Activated CD4-positive, CD25-positive, alpha-beta regulatory T cell treated with anti-CD3 and anti-CD28 coated beads, Interleukin-2, amount 50 U/mL, for 72 hours (primary cell): Measurements from ENCODE around the gene USP36.
A peak's percentile ranks its signal among the peaks of the same experiment; 100 is the strongest.
"Not testable (repeated sequence)": the region's sequence is repeated elsewhere in the genome, so short reads cannot be mapped to it uniquely, and the experiment has no call there.

ENCODE experiments used
- DNase-seq: peaks from one replicate; pipeline ENCODE4 v3.0.0; 2021

The USP36 gene

DNA sequence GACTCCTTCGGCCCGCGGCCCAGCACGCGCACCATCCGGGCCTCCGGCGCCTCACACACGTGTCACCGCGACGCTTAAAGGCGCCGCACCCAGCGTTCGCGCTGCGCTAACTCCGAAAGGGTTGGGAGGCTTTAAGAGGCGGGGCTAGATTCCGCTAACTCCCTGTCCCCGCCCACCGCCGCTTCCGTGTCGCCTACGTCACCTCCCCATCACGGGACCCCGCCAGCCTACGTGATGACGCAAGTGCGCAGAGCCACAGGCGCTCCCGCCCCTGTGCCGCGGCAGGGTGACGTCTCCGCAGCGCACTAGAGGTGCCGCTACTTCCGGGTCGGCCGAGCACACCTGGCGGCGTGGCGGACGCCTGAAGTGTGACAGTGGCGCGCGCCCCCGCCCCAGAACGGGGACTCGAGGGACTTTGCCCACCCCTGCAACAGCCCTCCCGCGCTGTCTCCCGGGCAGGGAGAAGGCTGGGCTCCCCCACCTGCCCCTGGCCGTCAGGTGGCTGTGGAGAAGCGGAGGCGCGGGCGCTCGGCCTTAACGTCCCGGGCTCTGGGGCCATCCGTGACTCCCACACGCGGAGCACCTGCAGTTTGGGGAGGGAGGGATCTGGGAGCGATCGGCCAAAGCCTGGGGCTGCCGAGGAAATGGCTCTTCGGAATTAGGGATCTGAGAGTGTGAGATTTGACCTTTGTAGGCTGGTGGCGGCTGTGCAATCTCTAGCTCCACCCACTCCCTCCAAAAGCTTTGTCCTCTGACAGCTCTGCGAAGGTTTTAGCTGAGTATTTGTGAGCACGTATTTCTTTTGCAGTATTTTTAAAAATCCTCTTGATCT lies at the start of gene USP36:
TSS of gene USP36 (minus strand) at position 35 of the 832 bp plus-strand sequence. CDS start 4,451 bp downstream, outside the sequence.
- peak; percentile 100 for DNase-seq

DNA sequence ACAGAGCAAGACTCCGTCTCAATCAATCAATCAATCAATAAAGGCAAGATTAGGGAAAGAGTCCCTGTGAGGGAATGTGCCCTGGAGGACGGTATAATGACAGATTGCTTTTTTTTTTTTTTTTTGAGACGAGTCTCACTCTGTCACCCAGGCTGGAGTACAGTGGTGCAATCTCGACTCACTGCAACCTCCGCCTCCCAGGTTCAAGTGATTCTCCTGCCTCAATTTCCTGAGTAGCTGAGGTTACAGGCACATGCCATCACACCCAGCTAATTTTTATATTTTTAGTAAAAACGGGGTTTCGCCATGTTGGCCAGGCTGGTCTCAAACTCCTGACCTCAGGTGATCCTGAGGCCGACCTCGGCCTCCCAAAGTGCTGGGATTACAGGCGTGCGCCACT lies 49.5 kb upstream of the USP36 start:
- not testable (repeated sequence) for DNase-seq

DNA sequence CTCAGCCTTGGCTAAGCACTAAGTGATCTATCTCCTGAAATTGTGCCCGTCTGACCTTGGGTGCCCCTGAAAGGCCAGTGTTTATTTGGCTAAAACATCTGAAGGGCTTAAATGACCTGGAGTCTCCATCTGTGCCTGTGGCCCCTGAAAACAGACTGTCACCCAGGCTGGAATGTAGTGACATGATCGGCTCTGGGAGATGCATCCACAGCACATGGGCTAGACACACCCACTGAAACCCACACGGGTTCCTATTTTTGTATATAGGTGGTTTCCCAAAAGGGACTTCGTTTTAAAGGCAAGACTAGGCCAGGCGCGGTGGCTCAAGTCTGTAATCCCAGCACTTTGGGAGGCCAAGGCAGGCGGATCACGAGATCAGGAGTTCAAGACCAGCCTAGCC lies 48.9 kb upstream of the USP36 start:
- DNase-seq, result no peak

DNA sequence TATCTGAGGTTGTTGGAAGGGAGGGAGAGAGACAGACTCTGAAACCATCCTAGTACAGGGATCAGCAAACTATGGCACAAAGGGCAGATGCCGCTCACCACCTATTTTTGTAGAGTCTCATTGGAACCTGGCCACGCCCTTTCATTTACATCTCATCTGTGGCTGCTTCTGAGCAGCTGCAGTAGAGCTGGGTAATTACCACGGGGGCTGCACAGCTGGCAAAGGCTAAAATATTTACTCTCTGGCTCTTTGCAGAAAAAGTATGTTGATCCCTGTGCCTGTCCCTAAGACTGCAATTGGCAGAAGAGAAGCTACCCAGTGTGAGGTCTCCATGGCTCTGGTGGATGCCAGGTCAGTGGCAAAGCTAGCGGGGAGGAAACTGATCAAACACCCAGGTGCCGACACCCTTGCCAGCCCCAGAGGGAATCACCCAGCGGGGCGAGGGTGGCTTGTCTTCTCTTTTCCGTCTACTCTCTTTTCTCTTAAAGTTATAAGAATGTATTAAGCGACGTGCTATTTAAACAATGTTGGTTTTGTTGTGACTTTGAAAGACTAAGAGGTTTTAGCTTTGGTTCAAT lies 48.4 kb upstream of the USP36 start:
- DNase-seq, result no peak

DNA sequence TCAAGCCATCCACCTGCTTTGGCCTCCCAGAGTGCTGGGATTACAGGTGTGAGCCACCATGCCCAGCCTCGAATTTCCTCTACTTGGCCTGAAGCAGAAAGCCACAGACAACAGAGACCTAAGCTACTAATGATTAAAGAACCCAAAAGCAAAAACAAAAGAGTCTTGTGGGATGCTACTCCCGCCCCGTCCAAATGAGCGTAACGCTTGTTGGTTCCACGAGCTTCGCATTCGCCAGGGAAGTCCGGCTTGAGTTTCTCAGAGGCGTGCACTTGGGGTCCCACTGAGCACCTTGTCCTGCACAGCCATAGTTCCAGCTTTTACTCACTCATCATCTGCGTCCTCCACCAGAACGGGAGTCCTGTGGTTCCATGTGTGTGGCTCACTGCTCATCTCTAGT lies 46.3 kb upstream of the USP36 start:
- DNase-seq, result no peak

DNA sequence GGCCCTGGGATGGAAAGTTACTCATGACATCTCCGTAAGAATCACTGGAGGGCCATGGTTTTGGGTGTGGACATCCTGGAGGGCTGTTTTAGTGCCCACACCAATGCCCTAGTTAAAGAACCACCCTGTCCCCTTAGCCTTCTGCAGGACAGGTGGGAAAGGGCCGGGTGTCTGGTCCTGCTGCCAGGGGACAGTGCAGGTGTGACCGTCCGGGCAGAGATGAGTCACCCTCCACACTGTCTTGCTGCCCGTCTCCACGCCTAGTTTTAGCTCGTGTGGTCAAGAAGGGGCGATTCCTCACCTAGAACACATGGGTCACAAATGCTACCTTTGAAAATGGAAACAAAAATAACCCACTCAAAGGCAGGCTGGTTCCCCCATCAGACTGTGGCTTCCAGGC lies 45.3 kb upstream of the USP36 start:
- no peak for DNase-seq

DNA sequence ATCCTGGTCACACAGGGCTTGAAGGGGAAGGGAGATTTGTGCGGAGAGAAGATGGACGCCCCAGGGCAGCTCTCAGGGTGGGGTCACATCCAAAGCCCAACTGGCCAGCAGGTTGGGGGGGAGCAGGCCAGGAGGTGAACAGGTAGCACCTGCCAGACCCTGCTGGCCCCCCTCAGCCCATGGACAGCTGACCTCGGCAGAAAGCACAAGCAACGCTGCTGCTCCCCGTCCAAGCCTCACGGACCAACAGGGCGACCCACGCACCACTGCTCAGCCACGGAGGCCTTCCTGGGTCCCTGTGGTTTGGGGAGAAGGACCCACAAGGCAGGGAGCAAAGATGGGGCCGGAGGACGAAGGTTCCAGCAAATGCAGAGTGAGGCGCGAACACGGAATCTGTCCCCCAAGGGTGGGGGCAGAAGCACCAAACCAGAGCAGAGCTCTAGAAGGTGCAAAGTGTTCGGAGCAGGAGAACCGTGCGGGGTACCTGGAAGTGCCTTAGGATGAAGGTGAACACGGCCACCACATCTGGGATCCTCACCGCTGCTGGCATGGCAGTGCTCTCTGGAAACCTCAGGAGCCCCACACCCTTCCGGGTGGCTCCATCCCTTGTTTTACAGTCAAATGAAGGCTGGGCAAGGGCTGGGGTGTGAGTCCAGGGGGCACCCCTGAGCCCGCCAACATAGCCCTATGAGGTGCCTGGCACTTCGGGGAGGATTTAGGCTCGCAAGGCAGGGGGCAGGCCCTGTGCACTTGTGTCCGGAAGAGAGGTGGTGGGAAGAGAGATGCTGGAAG lies 44.5 kb upstream of the USP36 start:
- no peak for DNase-seq

DNA sequence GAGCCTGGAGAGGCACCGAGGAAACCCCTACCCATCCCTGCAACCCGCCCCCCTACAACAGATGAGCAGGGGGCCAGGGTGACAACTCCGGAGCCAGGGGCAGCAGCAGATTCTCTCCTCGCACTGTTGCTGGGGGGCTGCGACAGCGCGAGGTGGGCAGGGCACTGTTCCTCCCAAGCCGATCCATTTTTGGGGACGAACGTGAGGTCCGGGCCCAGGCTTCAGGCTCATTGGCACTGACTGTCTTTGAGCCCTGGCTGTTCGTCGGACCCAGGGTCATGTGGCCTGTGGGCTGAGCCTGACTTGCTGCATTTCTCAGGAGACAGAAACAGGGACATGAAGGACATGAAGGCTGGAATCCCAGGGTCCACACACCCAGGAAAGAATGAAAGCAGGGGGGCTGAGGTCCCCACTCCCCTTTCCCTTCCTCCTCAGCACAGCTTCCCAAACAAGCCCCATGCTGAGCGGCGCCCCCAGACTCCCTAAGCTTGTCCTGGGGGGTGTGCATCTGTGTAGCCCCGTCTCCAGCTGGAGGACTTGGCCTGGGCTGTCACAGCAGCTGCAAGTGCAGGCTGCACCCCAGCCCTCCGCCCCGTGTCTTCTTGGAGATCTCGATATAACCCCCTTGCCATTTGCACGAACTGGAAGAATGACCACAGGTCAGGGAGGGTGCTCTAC lies 43.7 kb upstream of the USP36 start:
- no peak for DNase-seq

DNA sequence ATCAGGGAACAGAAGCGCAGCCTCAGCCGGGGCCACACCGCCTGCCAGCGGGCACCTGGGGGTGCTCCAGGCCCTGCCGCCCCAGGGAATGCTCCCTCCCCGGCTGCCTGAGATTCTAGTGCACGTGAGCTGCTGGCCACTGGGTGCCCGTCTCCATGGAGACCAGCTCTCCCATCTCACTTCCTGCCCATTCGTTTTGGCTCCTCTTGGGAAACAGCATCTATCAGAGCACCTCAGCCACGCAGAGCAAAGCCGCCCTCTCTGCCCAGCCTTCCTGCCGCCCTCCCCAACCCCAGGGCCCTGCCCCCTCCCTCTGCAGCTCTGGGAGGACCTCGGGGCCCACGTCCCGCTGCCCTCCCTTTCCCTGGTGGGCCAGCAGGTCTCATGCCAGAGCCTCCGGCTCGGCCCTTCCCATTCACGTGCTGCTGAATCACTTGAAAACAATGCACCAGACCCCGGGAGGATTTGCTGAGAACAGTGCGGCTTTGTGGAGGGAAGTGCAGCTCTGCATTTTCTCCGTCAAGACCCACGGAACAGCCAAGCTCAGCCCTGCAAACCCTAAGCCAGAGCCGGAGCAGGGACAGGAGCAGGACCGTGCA lies 43.0 kb upstream of the USP36 start:
- DNase-seq, result no peak

DNA sequence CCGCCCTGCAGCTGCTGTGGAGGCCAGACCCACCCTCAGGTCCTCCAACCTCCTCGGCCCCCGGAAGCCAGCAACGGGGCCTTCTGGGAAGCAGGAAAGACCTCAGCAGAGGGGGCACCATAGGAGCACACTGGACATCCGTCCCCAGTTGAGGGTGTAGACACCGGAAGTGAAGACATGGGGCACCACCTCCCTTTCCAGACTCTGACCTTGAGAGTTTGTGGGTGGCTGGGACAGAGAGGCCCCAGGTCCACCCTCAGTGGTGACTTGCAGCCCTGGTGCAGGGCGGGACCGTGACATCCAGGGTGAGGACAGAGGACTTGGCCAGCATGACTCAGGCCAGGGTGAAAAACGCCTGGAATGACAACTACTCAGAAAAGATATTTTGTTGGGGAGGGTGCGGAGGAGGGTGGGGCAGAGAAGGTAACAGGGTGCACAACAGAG lies 42.5 kb upstream of the USP36 start:
- no peak for DNase-seq

DNA sequence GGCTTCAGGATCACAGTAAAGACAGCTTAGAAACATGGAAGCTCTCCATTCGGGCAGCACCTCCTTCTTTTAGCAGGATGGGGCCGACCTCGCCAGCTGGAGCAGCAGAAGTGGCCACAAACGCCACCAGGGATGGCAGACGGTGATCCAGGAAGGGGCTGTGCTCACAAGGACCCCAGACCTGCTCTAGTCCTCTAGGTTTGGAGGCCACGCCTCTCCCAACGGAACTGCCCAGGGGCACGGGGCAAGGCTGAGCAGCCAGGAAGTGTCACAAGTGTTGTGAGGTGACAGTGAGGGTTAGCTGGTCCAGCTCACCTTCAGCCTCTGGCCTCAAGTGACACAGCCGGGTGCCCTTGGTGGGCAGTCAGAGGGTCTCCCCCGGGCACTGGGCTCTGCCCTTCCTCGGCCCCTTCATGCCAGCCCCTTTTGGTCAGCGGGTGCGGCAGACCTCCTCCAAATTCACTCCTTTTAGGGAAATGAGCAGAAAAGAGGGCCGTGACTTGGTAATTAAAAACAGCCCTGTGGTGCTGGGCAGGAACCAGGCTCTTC lies 42.0 kb upstream of the USP36 start:
- no peak for DNase-seq

DNA sequence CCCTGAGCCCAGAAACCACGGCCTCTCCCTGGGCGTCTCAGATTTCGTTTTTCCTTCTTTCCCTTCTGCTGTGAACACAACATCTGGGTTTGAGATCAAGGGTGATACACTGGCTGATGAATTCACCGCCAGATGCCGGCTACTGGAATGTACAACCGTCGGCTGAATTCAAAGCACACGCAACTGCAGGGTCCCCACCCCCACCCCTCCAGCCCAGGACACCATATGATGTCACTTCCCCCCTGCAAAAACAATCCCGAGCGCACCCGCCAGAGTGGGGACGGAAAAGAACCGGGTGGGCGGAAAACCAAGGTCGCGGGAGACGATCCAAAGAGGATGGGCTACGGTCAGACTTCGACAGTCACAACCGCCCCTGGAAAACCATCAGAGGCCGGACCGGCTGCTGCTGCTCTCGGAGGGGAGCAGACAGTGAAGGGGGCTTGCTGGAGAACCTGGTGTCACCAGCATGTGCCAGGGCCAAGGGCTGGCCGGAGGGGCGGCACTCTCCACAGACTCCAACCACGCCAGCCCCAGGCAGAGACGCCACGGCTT lies 39.1 kb upstream of the USP36 start:
- no peak for DNase-seq

DNA sequence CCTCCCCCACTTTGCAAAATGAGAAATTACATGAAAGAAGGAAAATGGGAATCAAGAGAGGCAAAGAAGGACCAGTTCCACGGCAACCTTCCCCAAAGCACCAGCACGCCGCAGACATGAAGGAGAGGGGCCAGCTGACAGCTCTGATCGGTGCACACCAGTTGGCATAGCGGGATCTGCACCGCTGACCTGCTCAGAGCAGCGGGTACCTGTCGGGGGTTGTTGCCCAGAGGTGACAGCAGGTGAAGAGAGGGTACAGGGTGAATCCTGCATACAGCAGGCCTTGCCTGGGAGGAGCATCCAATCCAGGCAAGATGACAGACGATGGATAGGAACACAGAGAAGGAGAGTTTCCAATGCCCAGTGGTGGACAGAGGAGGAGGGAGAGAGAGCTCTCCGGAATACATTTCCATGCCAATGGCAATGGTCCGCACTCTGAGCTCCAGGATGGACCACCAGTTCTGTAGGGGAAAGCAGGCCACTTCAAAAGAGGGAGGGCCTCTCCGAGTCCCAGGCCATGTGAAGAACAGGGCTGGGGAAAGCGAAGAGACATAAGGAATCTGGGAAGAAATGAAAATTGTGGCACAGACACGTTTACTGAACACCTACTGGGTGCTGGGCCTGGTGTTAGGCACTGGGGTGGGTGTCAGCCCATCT lies 38.4 kb upstream of the USP36 start:
- no peak for DNase-seq

DNA sequence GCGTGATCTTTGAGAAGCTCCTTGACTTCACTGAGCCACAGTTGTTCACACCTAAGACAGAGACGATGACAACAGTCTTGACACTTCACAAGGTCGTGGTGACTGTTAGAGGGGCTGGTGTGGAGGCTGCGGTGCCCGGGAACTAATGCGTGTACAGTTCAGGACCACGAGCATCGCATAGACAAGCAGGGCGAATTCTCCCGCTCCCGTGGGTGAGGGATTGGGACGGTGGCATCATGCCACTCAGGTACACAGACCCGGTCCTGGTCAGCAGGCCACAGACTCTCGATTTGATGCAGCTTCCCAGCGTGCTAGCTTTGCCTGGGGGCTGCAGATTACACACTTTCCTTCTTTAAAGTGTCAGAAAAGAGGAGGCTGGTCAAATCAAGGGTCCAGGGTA lies 37.6 kb upstream of the USP36 start:
- no peak for DNase-seq

DNA sequence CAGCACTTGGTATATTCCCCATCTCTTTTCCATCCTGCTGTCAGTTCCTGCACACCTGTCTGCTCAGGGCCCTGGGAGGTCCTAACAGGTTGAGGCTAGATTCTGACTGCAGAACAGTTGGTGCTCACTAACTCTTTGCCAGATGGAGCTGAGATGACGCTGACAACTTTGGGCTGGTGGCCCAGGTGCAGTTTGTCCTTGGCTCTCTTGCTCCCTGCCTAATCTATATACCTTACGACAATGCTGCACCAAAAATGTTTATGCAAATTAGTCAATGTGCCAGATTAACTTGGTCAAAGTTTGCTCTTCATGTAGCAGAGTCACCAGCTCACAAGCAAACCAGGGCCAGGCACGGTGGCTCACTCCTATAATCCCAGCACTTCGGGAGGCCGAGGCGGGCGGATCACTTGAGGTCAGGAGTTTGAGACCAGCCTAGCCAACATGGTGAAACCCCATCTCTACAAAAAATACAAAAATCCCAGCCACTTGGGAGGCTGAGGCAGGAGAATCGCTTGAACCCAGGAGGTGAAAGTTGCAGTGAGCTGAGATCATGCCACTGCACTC lies 36.4 kb upstream of the USP36 start:
- not testable (repeated sequence) for DNase-seq

DNA sequence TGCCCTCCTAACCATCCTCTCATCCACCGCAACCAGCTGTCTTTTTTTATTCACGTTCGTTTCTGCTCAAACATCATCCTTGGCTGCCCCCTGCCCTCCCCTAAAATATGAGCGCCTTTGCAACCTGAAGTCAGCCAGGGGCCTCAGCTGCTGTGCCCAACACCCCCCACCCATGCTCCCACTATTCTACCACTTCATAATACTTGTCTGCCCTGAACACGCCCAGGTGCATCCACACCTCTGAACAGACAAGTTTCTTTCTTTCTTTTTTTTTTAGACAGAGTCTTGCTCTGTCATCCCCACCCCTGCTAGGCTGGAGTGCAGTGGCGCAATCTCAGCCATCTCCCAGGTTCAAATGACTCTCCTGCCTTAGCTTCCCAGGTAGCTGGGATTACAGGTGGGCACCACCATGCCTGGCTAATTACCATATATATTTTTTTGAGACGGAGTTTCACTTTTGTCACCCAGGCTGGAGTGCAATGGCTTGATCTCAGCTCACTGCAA lies 35.5 kb upstream of the USP36 start:
- no peak for DNase-seq

DNA sequence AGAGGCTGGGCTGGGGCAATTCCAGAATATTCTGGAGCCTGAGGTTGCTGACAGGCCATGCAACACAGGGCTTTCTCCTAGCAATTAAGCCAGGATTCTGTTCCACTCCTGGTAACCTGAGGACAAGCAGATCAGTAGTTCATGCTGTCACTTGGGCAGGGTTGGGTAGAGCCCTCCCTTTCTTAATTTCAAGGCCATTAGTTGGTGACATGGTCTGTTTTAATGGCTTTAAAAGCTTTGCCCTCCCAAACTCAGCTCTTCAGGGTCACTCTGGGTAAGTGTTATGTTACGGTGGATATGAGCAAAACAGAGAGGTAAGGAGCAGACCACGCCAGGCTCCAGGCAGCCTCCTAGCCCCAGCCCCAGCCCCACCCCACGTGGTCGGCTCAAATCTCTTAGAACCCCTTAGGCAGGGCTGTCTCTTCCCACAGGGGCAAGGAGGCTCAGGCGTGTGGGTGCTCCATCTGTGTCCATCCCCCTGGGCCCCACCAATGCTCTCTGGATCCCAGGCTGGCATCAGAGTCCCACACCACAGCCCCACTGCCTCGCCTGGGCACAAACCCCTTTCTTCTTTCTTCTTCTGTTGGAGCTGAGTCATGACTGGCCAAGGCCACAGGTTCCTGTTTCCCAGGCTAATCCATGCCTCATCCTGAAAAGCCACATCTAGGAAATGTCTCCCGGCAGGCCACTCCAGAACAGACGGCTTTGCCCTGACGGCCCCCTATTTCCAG lies 34.9 kb upstream of the USP36 start:
- DNase-seq, result no peak

DNA sequence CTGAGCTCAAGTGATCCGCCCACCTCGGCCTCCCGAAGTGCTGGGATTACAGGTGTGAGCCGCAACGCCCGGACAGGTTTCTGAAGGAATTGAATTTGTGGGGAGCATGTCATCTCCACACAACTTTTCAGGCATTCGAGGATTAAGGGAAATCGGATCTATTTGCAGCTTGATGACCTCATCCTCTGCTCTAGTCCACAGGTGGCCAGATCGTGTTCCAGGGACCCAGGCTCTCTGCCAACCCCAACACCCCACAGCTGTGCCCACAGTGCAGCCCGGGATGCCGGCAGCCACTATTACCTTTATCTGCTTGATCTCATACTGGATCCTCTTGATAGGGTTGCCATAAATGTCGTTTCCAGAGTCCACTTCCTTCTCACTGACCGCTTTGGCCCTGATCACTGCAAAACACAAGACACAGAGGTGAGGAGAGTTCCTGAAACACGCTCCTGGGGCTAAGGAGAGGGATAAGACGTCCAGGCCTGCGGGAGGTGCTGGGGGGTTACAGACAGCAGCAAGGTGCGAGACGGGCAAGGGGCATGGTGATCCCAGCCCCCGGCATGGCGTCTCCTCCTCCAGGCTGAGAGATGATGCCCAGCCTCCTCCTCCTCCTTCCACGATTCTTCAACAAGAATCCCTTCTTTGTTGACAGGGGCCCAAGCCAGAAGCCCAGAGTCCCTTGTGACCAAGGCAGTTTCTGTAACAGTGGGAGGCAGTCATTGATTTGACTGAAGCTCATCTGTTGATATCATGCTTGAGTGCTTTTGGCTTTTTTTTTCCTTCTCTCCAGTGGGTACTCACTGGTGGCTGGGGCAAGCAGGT lies 33.1 kb upstream of the USP36 start:
- no peak for DNase-seq

DNA sequence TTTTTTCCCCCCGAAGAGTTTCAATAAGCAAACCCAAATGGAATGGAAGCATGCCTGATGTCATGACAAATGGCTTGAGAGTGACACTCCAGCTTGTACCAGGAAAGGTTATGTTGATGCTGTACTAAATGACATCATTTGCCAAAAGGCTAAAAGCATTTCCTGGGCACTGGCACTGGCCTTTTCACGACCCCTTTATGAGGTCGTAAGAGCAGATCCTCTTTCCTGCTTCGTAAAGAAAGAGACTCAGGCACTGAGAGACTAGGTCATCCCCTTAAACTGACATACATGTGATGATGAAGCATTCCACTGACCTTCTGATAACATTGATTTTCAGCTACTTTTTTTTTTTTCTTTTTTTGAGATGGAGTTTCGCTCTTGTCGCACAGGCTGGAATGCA lies 31.9 kb upstream of the USP36 start:
- no peak for DNase-seq
